GM18508 (cell line): ENCODE data around the gene FMO5.
"Not testable (repeated sequence)": the region's sequence is repeated elsewhere in the genome, so short reads cannot be mapped to it uniquely, and the experiment has no call there.

Source experiments
- ATAC-seq: cut with Tn5 transposase; IDR thresholded peaks from one replicate; pipeline ENCODE4 v1.9.1; 2021; ENCODE audit warnings: moderate number of reproducible peaks; ENCODE audit not compliant: insufficient read depth, unreplicated experiment

FMO5 gene

DNA sequence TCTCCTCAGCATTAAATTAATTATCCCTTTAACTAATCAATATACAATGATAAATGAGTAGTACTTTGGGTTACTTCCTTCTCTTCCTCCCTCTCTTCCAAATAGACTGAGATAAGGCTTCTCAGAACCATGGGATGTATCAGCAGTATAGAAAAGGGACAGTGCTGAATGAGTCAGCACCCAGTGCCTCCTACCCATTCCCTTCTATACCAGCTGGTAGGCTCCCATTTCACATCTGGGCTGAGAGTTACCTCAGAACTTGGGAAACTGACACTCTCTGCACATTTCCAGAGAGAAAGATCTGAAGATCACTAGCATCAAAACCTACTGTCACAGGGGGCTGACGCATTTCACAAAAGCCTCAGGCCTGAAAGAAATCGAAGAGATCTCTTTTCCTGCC is 68.0 kb downstream of the FMO5 start:
- ATAC-seq, result not testable (repeated sequence)

DNA sequence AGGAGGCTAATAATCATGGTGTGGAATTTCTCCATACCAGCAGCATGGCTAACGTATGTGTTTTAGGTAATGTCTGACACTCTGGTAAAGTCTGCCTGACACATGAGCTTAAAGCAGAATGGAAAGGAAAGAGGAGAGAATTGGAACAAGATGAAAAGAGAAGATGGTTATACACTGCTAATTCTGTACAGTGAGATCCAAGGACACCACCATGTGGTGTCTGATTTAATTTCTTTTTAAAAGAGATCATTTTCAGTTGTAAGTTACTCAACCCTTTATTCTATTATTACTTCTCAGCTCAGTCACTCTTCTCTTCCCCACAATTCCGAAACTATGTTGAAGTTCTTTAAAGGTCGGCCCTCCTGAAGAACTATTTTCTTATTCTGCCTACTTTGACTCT is 68.5 kb downstream of the FMO5 start:
- no peak for ATAC-seq

DNA sequence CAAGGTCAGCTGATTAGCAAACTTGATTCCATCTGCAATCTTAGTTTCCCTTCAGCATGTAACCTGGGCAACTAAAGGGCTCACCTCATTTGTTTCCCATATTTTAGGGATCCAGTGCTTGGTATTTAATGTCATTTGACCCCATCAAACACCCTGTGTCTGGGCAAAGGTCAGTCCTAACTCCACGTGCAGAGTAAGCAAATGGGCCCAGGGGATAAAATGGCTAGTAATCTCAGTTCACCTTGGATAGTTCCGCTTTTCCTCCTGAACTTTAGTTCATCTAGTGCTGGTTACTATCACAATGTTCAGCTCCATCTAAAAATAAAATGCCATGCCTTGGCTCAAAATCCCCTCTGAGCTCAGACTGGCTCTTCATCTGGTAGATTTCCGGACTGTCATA is 72.4 kb downstream of the FMO5 start:
- no peak for ATAC-seq

- ATAC-seq, result no peak
Observed at GRCh38 chr1:147151244-147151643, 73.9 kb downstream of the FMO5 start.

GRCh38 chr1:147142886-147143285 is 82.3 kb downstream of the FMO5 start:
- ATAC-seq, result no peak
